HFF-Myc (cell line): ENCODE results near the gene MED13.

Experiments
- DNase-seq: peaks from one replicate; pipeline ENCODE4 v3.0.0-alpha.2; 2011; ENCODE audit warnings: low read depth; ENCODE audit errors: extremely low read depth
- H3K4me3 ChIP-seq: replicated peaks from 2 replicates; pipeline ENCODE4 v1.5.1; 2011; ENCODE audit warnings: low read depth, mild to moderate bottlenecking, control low read depth, low read length
- CTCF ChIP-seq: IDR thresholded peaks from 2 replicates; pipeline ENCODE4 v1.5.1; 2012; ENCODE audit warnings: mild to moderate bottlenecking, low read depth, low read length, control low read depth; ENCODE audit errors: missing control alignments

MED13 gene

GRCh38 chr17:62090868-62091267 is 25.8 kb upstream of the MED13 start:
- H3K4me3 ChIP-seq, result no peak overlapping the region
- no peak for TF ChIP-seq CTCF
- no peak for DNase-seq

DNA sequence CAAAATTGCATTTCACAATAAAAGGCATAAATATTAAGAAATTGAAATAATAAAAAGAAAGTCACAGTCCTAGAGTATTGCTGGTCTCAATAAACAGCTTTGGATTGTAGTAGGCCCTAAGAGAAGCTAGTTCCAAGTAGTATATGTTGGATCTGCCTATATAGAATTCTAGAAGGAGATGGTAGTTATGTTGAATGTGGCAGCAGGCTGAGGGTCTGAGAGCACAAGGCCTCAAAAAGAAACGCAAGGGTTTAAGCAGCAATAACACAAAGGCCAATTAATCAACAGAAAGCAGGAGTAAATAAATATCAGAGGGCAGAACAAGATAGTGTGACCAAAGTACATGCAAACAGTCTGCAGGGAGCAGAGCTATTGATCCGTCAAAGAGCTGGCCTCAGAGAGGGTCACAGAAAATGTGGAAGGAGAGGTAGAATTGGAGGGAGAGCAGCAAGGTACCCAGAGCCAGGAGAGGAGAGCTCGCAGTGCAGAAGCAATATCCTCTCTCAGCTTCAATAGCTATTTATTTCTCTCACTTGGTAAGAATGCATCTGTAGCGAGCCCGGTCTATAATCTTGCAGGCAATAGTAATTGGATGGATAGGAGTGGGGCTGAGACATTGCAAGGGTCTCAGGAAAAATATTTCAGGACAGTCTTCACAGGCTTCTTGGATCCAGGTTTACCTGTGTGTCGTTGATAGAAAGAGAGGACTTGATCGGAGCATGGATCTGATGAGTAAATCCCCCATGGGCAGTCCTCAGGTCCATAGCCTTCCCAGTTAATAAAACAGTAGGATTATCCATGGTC is 25.1 kb upstream of the MED13 start:
- TF ChIP-seq CTCF, result no peak
- no peak overlapping the region for H3K4me3 ChIP-seq

DNA sequence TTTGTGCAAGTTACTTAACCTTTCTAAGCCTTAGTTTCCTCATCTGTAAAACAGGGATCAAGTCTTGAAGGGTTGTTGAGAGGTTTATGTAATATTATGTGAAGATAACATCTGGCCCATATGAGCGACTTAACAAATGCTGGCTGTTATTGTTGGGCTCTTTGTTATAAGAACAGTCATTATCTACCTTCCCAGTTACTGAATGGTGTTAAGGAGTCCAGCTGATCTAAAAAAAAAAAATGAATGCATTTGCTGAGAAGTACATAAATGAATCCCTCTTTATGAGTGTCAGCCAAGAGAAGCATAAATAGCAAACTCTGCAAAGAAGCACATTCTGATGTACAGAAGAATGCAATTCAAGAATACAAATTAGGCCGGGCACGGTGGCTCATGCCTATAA is 24.3 kb upstream of the MED13 start:
- no peak for TF ChIP-seq CTCF

More for the DNA sequence above, 25.1 kb upstream of the MED13 start:
- DNase-seq, result no peak

GRCh38 chr17:62086737-62087136 is 21.7 kb upstream of the MED13 start:
- DNase-seq, result no peak
- TF ChIP-seq CTCF, result no peak
- no peak overlapping the region for H3K4me3 ChIP-seq

More for the DNA sequence above, 24.3 kb upstream of the MED13 start:
- DNase-seq, result no peak
- H3K4me3 ChIP-seq, result no peak overlapping the region

DNA sequence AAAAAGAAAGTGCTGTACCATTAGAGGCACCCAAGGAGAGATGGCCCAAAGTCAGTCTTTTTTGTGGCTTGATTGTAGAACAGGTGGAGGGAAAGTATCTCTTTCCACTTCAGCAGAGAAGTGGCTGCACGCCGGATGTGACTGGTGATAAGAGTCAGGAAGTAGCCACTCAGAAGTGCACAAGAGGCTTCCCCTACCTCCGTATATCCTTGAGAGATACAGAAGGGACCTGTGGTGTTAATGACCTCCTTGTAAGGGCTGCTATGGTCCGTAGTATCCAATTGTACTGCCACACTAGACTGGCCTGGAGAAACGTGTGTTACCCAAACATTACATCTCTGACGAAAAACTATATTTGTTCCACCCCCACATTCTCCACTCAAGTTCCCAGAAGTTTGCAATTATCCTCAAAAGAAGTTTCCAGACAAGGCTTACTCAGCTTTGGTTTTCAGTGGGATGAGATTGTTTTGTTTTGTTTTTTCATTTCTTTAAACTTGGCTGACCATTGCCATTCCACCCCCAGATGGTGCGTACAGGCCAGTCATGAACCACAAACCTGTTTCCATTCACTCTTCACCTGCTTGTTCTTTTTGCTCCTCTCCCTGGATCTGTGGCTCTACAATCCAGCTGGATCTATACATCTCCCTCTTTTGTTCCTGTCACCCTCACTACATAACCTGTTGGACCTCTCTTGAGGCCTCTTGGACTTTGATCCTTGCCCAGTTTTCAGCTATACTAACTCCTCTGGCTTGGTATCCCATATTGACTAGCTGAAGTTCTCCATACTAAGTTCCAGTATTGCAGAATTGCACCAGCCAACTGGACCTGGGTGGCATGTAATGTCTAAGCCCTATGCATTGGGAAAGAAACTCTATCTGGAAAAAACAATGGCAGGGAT is 20.7 kb upstream of the MED13 start:
- DNase-seq, result no peak
- H3K4me3 ChIP-seq, result no peak overlapping the region
- no peak for TF ChIP-seq CTCF

- no peak overlapping the region for H3K4me3 ChIP-seq
- DNase-seq, result no peak
- TF ChIP-seq CTCF, result no peak
Observed at GRCh38 chr17:62084585-62084984, 19.5 kb upstream of the MED13 start.
